Measurements from ENCODE around the gene INF2.
"Not testable (repeated sequence)": the region's sequence is repeated elsewhere in the genome, so short reads cannot be mapped to it uniquely, and the experiment has no call there.

INF2 gene

DNA sequence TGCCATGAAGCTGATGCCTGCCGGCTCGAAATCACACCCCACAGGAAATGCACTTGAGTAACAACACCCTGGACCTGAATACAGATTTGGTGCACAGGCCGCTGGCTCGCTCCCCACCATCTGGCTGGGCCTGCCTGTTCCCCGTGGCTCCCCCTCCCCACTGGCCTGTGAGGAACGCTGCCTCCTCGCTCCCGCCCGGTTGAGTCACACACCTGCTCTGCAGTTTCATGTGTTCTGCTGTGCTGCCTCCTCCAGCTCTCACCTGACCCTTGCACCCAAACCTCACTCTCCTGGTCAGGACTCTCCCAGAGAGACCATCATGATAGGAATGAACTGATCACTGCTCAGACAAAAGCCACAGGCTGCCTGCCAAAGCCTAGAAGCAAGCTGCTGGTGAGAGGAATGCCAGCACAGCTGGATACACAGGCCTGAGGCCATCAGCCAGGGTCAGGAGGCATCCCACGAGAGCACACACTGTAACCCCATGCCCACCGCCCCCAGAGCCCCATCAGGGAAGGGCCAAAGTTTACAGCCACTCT, 59.8 kb downstream of the INF2 start:
- H3K4me3 ChIP-seq (ENCODE audit: low read depth, low read length), result no peak overlapping the region

DNA sequence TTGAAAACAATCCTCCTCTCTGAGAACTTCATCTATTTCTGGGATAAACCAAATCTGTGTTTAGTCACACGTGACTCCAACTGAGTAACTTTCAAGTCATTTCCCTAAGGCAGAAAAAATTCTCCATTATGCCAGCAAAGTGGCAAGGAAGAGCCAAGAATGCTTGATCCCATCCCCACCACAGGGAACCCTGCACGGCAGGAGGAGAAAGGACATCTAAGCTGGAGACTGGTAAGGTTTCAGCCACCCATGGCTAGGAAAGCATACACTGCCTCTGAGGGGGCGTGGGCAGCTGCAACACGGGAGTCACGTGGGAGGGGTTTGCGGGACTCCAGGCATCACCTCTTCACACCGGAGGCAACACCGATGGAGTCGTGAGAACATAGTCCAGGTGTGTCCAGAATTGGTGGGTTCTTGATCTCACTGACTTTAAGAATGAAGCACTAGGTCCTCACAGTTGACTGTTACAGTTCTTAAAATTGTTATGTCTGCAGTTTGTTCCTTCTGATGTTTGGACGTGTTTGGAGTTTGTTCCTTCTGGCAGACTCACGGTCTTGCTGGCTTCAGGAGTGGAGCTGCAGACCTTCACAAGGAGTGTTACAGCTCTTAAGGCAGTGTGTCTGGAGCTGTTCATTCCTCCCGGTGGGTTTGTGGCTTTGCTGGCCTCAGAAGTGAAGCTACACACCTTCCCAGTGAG, 60.8 kb downstream of the INF2 start:
- H3K4me3 ChIP-seq (ENCODE audit: low read depth, low read length), result no peak overlapping the region

DNA sequence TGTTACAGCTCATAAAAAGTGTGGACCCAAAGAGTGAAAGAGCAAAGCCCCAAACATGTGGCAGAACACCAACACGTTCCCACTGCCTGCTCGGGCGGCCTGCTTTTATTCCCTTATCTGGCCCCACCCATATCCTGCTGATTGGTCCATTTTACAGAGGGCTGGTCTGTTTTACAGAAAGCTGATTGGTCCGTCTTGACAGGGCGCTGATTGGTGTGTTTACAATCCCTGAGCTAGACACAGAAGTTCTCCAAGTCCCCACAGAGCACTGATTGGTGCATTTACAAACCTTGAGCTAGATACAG, 61.3 kb downstream of the INF2 start:
- H3K4me3 ChIP-seq (ENCODE audit: low read depth, low read length), result not testable (repeated sequence)

DNA sequence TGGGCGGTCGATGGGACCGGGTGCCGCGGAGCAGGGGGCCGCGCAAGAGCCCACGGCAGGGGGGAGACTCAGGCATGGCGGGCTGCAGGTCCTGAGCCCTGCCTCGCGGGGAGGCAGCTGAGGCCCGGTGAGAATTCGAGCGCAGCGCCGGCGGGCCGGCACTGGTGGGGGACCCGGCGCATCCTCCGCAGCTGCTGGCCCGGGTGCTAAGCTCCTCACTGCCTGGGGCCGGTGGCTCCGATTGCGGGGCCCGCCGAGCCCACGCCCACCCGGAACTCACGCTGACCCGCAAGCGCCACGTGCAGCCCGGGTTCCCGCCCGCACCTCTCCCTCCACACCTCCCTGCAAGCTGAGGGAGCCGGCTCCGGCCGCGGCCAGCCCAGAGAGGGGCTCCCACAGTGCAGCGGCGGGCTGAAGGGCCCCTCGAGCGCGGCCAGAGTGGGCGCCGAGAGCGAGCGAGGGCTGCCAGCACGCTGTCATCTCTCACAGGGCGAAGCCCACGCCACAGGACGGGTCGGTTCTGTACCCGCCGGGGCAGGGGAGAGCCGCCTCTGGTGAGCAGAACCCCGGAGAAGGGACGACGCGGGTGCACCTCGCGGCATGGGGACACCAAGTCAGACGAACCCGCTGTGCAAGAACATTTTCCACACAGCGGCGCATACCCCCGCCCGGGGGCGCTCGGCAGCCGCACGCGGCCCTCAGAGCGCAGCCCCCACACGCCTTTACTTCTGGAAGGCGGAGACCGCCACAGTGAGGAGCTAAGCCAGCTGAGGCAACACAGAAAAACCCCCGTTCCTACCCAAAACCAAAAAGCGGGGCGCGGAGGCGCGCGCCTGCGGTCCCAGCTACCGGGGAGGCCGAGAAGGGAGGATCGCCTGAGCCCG, 62.4 kb downstream of the INF2 start:
- no peak overlapping the region for H3K4me3 ChIP-seq (ENCODE audit: low read depth, low read length)

DNA sequence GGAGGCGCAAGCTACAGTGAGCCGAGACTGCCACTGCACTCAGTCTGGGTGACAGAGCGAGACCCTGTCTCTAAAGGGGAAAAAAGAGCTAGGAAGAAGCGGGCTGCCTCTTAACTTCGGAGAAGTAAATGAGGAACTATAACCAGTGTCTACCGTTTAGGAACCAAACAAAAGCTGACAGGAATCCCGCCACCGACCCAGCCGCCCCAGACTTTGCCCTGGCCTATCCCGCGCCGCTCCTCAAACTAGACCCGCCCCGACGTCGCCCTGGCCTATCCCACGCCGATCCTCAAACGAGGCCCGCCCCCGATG, 63.0 kb downstream of the INF2 start:
- no peak overlapping the region for H3K4me3 ChIP-seq (ENCODE audit: low read depth, low read length)

DNA sequence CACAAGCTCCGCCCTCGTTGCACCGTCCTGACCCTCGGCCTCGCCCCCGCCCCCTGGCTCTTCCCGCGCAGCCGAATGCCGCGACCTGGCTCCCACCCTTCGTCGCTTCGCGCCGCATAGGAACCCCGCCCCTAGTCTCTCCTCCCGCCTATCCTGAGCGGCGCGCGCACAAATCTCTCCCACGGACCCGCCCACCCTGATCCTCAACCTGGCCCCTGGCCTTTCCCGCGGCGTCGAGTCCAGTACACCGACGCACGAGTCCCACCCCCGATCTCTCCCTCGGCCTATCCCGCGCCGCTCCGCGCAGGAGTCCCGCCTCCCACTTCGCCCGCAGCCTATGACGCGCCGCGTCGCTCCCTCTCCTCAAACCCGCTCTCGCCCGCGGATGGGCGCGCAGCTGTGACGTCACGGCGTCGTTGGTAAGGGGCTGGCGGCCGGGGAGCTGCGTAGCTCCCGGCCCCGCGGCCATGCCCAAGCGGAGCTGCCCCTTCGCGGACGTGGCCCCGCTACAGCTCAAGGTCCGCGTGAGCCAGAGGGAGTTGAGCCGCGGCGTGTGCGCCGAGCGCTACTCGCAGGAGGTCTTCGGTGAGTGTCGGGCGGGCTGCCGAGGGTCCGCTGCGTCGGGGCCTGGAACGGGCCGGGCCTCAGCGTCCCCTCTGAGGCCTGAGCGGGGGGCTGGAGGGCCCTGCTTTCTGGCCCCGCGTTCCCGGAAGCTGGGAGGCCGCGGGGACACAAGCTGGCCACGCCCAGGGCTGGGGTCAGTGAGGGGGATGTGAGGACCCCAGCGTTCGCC, 63.5 kb downstream of the INF2 start, which contains the start of gene SIVA1:
SIVA1 (plus strand) TSS at position 413 of the 793 bp plus-strand sequence; CDS start at position 468, 55 bp downstream.
- H3K4me3 ChIP-seq (ENCODE audit: low read depth, low read length), result peak within 1 kb of the TSS; percentile 94

DNA sequence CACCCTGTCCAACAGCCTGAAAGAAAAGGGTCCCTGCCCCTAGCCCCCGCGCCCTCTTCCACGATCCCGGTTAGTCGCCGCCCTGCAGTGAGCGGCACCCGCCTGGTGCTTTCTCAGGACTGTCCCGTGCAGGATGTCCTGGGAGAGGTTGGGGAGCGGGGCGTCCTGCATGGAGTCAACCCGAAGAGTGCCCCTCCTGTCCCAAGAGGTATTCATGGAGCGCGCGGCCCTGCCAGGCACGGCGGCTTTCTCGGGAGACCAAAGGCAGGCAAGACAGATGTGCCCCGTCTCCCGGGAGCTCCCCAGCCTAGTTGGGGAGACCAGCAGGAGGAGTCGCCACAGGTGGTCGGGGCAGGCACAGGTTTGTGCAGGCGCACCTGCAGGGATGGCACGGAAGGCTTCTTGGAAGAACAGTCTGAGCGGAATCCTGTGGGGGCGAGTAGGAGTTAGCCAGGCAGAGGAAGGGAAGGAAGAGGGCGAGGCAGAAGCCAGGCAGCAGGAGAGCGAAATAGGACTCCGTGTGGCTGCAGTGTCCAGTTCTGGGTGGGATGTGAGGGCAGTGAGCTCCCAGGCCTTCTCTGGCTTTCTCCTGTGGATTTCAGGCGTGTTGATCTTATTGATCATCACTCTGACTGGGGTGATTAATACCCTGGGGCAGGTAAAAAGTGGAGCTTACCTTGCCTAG, 64.3 kb downstream of the INF2 start:
- H3K4me3 ChIP-seq (ENCODE audit: low read depth, low read length), result peak overlapping the region; percentile 94

DNA sequence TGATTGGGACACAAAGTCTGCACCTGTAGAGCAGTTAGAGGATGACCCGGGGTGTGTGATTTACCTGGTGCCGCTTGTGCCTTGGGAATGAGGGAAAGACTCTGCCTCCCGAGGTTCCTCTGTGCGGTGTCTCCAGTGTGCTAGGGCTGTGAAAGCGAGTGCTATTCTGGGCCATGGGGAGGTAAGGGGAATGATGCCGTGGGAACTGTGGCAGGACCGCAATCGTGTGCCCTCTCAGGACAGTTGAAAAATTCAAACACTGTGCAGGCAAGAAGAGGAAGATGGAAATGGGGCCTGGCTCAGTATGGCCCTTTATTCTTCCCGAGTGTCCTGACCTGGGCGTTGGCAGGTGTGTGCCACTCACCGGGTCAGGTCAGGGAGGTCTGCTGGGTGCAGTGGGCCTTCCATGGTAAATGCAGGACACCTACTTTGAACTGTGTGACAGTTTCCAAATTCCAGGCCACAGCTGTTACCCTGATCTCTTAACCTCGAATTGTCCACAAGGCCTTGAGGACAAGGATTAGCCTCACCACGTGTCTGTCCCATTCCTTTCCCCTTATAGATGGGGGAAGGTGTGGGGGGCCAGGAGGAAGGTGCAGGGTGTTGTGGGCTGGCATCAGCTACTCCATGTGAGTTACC, 64.9 kb downstream of the INF2 start:
- H3K4me3 ChIP-seq (ENCODE audit: low read depth, low read length), result peak overlapping the region; percentile 94

DNA sequence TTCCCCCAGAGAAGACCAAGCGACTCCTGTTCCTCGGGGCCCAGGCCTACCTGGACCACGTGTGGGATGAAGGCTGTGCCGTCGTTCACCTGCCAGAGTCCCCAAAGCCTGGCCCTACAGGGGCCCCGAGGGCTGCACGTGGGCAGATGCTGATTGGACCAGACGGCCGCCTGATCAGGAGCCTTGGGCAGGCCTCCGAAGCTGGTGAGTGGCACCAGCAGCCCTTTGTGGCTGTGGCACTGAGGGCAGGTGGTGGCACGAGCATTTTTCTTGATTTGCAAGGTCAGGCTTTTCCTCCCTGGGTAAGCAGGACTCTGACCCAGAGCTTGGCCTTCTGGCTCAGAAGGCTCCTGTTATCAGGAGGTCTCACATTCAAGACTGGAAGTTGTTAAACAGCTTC, 66.2 kb downstream of the INF2 start:
- H3K4me3 ChIP-seq (ENCODE audit: low read depth, low read length), result no peak overlapping the region

DNA sequence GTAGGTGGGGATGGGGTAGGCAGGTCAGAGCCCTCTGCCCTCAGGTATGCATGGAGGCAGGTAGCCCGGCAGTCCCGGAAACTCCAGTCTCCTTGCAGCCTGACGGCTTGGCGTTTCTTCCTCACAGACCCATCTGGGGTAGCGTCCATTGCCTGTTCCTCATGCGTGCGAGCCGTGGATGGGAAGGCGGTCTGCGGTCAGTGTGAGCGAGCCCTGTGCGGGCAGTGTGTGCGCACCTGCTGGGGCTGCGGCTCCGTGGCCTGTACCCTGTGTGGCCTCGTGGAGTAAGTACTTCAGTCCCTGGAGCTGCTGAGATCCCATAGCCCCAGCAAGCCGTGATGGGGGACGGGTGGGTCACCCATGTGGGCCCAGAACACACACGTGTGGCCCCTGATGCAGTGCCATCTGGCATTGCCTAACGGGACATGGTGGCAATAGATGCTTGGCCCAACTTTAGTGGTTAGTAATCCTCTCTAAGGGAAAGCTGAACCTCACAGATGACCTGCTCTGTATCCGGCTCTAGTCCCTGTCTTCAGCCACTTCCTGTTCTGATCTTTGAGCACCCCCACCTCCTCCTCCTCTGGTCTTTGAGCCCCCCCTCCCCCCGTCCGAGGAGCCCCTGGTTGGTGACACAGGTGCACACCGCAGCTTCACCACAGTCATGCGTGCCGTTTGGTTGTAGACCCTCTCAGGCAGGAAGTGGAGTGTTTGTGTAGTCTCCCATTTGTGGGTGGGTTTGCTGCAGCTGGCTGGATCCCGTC, 67.2 kb downstream of the INF2 start:
- no peak overlapping the region for H3K4me3 ChIP-seq (ENCODE audit: low read depth, low read length)

DNA sequence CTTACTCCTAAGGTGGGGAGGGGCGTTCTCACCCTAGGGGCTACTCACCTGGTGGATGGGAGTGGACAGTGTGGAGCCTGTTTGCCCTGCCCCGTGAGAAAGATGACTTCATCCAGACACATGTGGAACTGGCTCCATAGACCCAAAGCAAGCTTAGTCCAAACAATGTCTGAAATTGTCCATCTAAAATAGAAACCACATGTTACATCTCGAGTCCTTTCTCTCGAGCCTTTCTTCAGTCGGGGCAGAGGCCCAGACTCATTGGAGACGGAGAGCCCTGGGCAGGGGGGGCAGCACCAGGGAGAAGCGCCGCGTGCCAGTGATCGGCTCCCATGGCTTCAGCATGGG, 67.8 kb downstream of the INF2 start:
- H3K4me3 ChIP-seq (ENCODE audit: low read depth, low read length), result no peak overlapping the region

DNA sequence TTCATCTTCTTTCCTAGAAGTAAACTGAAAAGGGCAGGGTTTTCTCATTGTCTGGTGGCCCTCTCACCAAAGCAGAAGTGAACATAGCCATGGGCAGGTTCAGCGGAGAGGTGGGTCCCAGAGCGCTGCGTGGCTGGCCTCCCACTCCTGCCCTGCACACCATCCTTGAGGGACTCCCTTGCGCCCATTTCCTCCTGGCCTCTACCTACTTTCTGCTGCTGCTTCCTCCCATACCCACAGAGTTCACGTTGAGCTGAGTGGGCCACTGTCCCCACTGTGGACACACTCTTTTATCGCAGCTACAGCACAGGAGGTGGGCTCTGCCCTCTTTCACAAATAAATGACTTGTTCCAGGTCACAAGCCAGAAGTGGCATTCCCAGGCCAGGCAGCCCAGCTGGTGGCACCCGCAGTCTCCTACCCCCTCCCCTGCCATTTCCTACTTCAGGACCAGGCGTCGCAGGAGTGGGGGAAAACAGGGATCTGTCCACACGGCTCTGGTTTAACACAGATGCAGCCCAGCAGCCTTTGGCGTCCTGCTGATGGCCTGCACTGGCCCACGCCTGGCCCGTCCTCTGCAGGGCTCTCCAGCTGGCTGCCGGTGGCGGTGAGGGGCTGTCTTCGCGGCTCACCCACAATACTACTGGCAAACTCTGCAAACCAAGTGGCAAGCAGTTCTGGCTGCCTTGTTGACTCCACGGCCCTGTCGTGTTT, 68.4 kb downstream of the INF2 start:
- no peak overlapping the region for H3K4me3 ChIP-seq (ENCODE audit: low read depth, low read length)

DNA sequence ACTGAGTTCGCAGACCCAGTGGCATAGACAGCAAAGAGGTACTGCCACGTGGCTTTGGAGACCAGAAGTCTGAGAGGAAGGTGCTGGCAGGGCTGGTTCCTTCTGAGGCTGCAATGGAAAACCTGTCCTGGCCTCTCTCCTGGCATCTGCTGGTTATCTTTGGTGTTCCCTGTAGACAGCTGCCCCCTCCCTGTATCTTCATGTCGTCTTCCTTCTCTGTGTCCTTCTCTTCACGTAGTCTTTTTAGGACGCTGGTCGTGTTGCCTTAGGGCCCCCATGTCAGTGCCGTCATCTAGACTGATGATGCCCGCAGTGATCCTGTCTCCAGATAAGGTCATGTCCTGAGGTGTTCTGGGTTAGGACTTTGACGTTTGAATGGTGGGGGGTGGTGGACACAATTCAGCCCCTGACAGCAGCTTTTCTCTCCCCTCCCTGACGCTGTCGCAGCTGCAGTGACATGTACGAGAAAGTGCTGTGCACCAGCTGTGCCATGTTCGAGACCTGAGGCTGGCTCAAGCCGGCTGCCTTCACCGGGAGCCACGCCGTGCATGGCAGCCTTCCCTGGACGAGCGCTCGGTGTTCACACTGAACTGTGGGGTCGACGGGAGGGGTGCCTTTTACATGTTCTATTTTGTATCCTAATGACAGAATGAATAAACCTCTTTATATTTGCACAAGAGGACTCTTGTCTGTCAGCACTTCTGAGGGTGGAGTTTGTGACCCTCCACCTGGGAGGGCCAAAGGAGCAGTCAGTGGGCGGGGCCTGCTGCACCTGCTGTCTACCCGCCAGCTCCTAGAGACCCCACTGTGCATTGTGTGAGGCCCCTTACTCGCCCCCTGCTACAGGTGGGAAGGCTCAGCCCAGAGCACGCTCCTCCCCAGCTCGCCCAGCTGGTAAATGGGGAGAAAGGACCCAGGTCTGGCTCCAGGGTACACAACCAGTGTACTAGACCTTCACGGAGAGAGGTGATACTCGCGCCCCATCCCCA, 69.9 kb downstream of the INF2 start:
- no peak overlapping the region for H3K4me3 ChIP-seq (ENCODE audit: low read depth, low read length)

DNA sequence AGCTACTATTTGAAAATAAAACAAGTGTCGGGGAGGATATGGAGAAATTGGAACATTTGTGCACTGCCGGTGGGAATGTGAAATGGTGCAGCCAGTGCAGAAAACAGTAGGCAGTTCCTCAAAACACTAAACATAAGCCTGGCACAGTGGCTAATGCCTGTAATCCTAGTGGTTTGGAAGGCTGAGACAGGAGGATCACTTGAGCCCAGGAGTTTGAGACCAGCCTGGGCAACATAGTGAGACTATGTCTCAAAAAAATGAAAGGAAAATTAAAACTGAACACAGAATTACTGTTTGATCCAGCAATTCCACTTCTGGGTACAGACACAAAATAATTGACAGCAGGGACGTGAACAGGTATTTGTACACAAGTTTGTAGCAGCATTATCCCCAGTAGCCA, 76.1 kb downstream of the INF2 start:
- H3K4me3 ChIP-seq (ENCODE audit: low read depth, low read length), result no peak overlapping the region

DNA sequence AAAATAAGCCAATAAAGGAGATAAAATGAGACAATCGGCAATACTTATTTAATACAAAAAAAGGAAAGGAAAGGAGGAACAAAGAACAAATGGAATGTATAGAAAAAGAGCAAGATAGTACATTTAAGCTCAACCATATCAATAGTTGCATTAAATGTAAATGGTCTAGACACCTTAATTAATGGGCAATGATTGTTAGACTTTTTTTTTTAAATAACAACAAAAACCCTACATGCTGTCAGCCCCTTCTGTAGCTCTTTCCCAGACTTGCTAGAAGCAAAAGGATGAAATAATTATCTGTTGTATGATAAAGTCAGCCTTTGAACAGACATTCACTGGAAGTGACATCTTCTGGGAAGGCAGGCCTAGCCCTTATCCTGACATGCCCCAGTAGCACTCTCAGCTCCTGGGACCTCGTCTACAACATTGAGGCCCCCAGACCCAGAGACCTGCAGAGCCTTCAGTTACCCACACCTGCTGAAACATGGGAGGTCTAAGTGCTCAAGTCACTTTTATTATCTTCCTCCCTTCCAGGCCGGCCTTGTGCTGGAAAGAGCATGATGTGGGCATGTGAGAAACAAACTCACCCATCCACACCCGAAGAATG, 76.9 kb downstream of the INF2 start:
- H3K4me3 ChIP-seq (ENCODE audit: low read depth, low read length), result no peak overlapping the region

DNA sequence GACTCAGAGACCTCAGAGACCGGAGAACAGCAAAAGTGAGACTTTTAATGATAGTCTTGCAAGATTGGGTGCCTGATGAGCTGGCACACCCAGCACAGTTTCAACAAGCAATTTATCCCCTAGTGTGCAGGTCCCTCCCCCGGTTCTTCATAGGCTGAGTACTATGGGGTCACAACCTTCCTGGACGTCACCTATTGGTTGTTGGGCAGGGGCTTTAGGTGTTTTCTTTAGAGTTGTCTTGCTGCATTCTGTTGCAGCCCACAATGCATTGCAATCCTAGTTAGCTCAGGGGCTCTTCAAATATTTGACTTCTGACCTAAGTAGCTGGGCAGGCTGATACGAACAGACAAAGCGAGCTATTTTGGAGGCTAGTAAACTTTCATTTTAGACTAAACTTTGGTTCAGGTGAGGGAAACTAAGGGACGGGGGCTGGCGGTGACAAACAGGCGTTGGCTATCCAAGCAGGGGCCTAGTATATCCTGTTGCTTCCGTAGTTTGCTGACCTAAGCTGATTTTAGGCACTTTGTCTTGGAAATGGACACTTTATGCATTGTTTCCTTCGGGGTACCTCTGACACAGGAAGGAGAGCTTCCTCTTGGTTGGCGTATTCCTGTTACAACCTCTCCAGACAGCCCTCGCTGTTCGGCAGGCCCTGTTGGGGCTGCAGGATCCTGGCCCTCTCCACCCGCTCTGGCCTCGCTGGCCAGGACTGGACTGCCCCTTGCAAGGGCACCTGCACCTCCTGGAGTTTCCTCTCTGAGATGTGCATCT, 77.6 kb downstream of the INF2 start:
- no peak overlapping the region for H3K4me3 ChIP-seq (ENCODE audit: low read depth, low read length)

DNA sequence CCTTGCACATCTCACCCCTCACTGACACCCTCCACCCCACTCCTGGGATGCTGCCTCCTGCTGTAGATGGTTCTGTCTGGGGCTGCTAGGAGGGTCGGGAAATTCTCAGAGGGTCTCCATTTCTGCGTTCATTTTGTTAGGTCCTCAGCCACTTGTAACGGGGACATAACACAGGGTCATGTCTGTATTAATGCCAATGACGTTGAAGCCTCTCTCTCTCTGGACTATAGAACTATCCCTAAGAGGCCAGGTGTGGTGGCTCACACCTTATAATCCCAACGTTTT, 78.2 kb downstream of the INF2 start:
- H3K4me3 ChIP-seq (ENCODE audit: low read depth, low read length), result no peak overlapping the region
